Lung (tissue), 12 donors: ENCODE results near the gene DTX4. TPM values are rescaled to one million over a fixed set of nuclear protein-coding genes. Genes with fewer than 3 reads are reported as not detected.
A peak's percentile ranks its signal among the peaks of the same experiment; 100 is the strongest.

Experiments used
- ATAC-seq: fragments of 200-7000 bp; cut with Tn5 transposase; one replicate; pipeline ENCODE4 v1.9.1; 2020; ENCODE audit warnings: moderate number of reproducible peaks; ENCODE audit not compliant: insufficient read depth, low FRiP score
- DNase-seq, 3 donors: peaks; one replicate each; pipeline ENCODE4 v3.0.0-alpha.2; 2013 to 2017
- H3K27ac ChIP-seq, 2 donors: one replicate each; pipeline ENCODE4 v1.5.1; 2013; ENCODE audit warnings: mild to moderate bottlenecking in 2 of 2, moderate library complexity in 2 of 2, control low read depth in 1 of 2, inconsistent platforms in 1 of 2, low read depth in 1 of 2, low read length in 1 of 2
- H3K27me3 ChIP-seq, 3 donors: one replicate each; pipeline ENCODE4 v1.5.1; 2013; ENCODE audit warnings: low read length in 2 of 3; ENCODE audit not compliant: control insufficient read depth in 3 of 3, insufficient read depth in 3 of 3
- H3K36me3 ChIP-seq, 4 donors: one replicate each; pipeline ENCODE4 v1.5.1; 2013; ENCODE audit warnings: low read length in 4 of 4, mild to moderate bottlenecking in 1 of 4, moderate library complexity in 1 of 4; ENCODE audit not compliant: control insufficient read depth in 4 of 4, insufficient read depth in 4 of 4
- H3K4me1 ChIP-seq, 5 donors: one replicate each; pipeline ENCODE4 v1.5.1; 2013; ENCODE audit warnings: low read length in 5 of 5, mild to moderate bottlenecking in 2 of 5, moderate library complexity in 1 of 5; ENCODE audit not compliant: control insufficient read depth in 5 of 5, insufficient read depth in 5 of 5
- H3K4me3 ChIP-seq: one replicate; pipeline ENCODE4 v1.5.1; 2013; ENCODE audit warnings: mild to moderate bottlenecking, control low read depth, moderate library complexity
- H3K9ac ChIP-seq, 2 donors: one replicate each; pipeline ENCODE4 v1.5.1; 2013; ENCODE audit warnings: low read length in 2 of 2, control low read depth in 1 of 2; ENCODE audit not compliant: insufficient read depth in 1 of 2
- H3K9me3 ChIP-seq, 4 donors: one replicate each; pipeline ENCODE4 v1.5.1; 2013; ENCODE audit warnings: low read length in 3 of 4, mild to moderate bottlenecking in 1 of 4, moderate library complexity in 1 of 4; ENCODE audit not compliant: control insufficient read depth in 4 of 4, insufficient read depth in 3 of 4
- CTCF ChIP-seq: IDR thresholded peaks from 2 replicates; pipeline ENCODE4 v1.5.1; 2012; ENCODE audit warnings: mild to moderate bottlenecking; ENCODE audit errors: control extremely low read depth, extremely low read depth
- WGBS, 2 donors: extraction: QIAGEN DNeasy Blood & Tissue Kit; methylation state at CpG; one replicate each; pipeline ENCODE4 v1.1.7; 2013; 5-methylcytosine and 5-hydroxymethylcytosine counted together
- polyA plus RNA-seq, 2 donors: library from polyadenylated mRNA; stranded (reverse); fragments of 200-250 nt; gene quantifications; one replicate each; pipeline ENCODE4 v1.2.1, GENCODE V29; 2013
- total RNA-seq, 2 donors: library from RNA; depleted of rRNA in 1 of 2; stranded (reverse); fragments of >200 nt in 1 of 2; gene quantifications; one replicate each; pipeline ENCODE4 v1.2.1, GENCODE V29; 2014 to 2021
- donor health status: control.
- donor health status: control.
- donor health status: Bipolar disorder and iron deficiency.
- donor health status: healthy.
- donor health status: DM: yes; HTN: yes; CAD: no.

Gene DTX4
- total and polyA plus RNA-seq, 4 donors, result 14.7 to 51.6 (median 34.8) TPM

GRCh38 chr11:59204746-59205145, 32.8 kb downstream of the DTX4 start:
- peaks cover 0 to 69% (median 35%) of the 10 kb centered on the region in 4 donors for H3K36me3 ChIP-seq
- H3K4me1 ChIP-seq, result peaks cover 0 to 26% (median 9%) of the 10 kb centered on the region in 5 donors
- ATAC-seq (no peak), DNase-seq (no peak)
- H3K27ac ChIP-seq, result no peak overlapping the region
- H3K4me3 ChIP-seq, result no peak overlapping the region
- no peak for TF ChIP-seq CTCF
- WGBS, 2 donors, result 95 to 98% methylated on average over 3 of the region's 3 CpGs
- no peak overlapping the region for H3K9ac ChIP-seq
- H3K9me3 ChIP-seq, result no peaks in the 10 kb centered on the region
- no peaks in the 10 kb centered on the region for H3K27me3 ChIP-seq

DNA sequence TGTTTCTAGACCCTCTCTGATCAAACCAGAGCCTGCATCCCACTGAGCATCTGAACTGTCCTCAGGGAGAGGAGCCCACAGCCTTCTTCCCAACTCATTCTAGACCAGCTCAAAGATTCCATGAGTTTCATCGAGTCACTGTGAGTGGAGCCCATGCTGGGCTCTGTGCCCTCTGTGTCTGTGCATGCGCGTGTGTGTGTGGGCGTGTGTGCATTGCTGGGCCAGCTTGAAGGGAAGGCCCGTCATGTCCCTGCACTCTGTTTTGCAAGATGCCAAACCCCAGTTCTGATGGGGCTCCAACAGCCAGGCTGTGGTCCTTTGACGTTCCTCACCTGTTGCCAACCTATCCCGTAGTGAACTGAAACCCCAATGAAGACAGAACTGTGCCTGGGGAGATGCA, 33.7 kb downstream of the DTX4 start:
- peaks cover 0 to 63% (median 34%) of the 10 kb centered on the region in 4 donors for H3K36me3 ChIP-seq
- H3K4me1 ChIP-seq, result peaks cover 0 to 17% (median 9%) of the 10 kb centered on the region in 5 donors

DNA sequence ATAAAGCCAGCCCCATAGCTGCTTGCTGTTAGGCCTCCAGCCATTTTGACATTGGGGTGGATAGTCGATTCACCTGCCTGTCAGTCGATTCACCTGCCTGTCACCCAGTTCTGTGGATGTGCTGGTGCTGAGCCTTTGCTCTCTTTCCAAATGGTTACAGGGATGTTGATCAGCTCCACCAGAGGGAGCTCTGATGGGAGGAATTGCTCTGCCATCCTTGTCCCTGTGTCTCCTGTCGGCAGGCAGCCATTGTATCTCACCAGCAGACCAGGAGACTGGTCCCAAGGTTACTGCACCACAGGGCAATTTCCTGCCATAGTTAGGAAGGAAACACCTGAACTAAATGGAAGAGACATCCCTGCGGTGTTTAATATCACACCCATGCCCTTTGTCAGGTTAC, 34.7 kb downstream of the DTX4 start:
- no peaks in the 10 kb centered on the region for H3K27me3 ChIP-seq
- peaks cover 0 to 56% (median 28%) of the 10 kb centered on the region in 4 donors for H3K36me3 ChIP-seq
- 63 to 68% methylated on average over 4 of the region's 4 CpGs for WGBS, 2 donors
- peaks cover 0 to 10% (median 6%) of the 10 kb centered on the region in 5 donors for H3K4me1 ChIP-seq
- peak; percentile 46 to 48 (median 46) for DNase-seq
- no peaks in the 10 kb centered on the region for H3K9me3 ChIP-seq
- TF ChIP-seq CTCF, result peak; percentile 33
- no peak overlapping the region for H3K9ac ChIP-seq
- H3K4me3 ChIP-seq, result no peak overlapping the region
- ATAC-seq, result no peak
- peak overlapping the region in 1 of 2 donors; percentile 13 for H3K27ac ChIP-seq

More for the DNA sequence above, 33.7 kb downstream of the DTX4 start:
- Histone ChIP-seq H3K9me3 (no peaks in the 10 kb centered on the region), H3K9ac (no peak overlapping the region), H3K27me3 (no peaks in the 10 kb centered on the region), H3K4me3 (no peak overlapping the region), H3K27ac (no peak overlapping the region)
- no peak for TF ChIP-seq CTCF
- 85 to 96% methylated on average over 7 of the region's 7 CpGs for WGBS, 2 donors
- ATAC-seq, result no peak
- no peak for DNase-seq

DNA sequence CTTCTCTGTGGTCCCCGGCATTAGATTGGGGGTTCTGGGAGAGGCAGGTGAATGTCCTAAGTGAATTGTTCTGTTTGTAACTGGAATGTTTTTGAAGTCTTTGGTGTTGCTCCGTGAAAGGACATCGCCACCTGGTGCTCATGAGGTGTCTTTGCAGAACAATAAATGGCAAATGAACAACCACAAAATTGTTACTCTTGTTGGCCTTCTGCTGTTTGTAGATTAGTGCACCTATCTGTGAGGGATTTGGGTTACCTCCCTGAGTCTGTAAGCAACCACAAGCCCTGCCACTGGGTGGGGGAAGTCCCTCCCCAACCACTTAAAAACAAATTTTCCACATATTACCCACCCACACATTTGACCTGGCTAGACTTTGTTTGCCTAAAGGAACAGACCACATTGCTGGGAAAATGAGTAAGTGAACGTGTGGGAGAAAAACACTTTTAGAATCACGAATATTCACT, 36.1 kb downstream of the DTX4 start:
- no peak overlapping the region for H3K9ac ChIP-seq
- 11 to 18% methylated on average over 5 of the region's 5 CpGs for WGBS, 2 donors
- DNase-seq, result peak; percentile 54 to 78 (median 77)
- H3K9me3 ChIP-seq, result no peaks in the 10 kb centered on the region
- H3K4me3 ChIP-seq, result no peak overlapping the region
- peaks cover 0 to 10% (median 6%) of the 10 kb centered on the region in 5 donors for H3K4me1 ChIP-seq
- no peaks in the 10 kb centered on the region for H3K27me3 ChIP-seq
- peaks cover 0 to 42% (median 24%) of the 10 kb centered on the region in 4 donors for H3K36me3 ChIP-seq
- ATAC-seq, result peak; percentile 63
- no peak overlapping the region for H3K27ac ChIP-seq
- peak; percentile 47 for TF ChIP-seq CTCF
